ENCODE measurements around the gene CUL2.

Gene CUL2

DNA sequence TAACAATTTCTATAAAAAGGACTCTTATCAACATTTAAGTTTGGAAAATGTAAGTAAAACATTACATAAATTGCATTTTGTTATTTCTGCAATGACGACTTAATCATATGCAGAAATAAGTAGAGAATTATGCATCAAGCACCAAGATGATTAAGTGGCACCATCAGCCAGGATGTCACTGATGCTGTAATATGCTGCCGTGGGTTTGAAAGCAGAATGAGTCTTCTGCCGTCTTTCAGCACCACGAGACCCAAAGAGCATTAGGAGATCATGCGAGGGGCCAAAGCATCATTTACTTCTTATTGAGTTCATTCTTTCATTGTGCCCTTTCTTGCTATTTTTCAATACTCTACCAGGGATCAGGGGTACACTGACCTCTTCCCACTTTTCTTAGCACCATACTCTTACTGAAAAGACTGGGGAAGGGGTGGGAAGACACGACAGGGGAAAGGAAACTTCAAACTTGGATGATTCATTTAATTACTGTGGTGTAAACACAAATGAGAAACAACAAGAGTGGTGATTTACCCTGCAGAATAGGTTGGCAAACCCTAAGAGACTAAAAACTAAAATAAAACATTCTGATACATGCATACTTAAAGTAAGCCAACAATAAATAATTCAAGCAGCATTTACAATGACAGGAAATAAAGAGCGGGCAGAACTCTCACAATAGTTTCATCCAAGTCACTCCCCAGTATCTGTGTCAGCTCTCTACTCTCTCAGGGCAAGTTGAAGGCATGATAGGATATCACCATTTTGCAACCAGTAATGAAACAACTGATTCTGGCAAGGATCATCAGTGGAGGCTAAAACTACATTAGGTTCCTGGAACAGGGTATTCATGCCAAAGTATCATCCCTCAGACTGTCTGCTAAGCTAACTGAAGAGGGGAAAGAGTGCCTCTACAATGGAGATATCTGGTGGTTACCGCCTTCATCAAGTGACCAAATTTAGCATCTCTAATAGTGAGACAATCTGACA is 70.8 kb downstream of the CUL2 start:
- TF ChIP-seq ZNF530 (tag by site-specific recombination; IDR thresholded peaks at IDR 0.05; ENCODE audit: low read depth) (no peak), ZFP37 (tag by site-specific recombination; IDR thresholded peaks at IDR 0.05) (no peak), ZNF311 (tag by site-specific recombination; IDR thresholded peaks at IDR 0.05; ENCODE audit: borderline replicate concordance) (no peak), ZNF140 (tag by site-specific recombination; IDR thresholded peaks at IDR 0.05) (no peak), ZFHX2 (tag by site-specific recombination; conservative IDR thresholded peaks at IDR 0.05) (no peak)
- H3K9me3 ChIP-seq (ENCODE audit: control insufficient read depth, insufficient read depth, low read depth, low read length), result no peaks in the 10 kb centered on the region
- no peak overlapping the region for H3K27ac ChIP-seq (ENCODE audit: extremely low read depth, low read depth, low read length)
- ChIA-PET CTCF (interaction anchor here (0.9 to 1.0 kb wide), 2 partner anchors 8 to 23 kb away, joined by 3 to 5 read pairs; no protein-coding TSS in a partner anchor), POLR2A (no interaction called here)
- no peak overlapping the region for H3K4me3 ChIP-seq (ENCODE audit: low read depth, low read length)
- no peaks in the 10 kb centered on the region for H3K4me1 ChIP-seq (ENCODE audit: control insufficient read depth, insufficient read depth, low read length)
- H3K36me3 ChIP-seq (ENCODE audit: control insufficient read depth in 2 of 2, insufficient read depth in 1 of 2, low read length in 2 of 2), result peaks cover 20 to 22% of the 10 kb centered on the region in 2 experiments

DNA sequence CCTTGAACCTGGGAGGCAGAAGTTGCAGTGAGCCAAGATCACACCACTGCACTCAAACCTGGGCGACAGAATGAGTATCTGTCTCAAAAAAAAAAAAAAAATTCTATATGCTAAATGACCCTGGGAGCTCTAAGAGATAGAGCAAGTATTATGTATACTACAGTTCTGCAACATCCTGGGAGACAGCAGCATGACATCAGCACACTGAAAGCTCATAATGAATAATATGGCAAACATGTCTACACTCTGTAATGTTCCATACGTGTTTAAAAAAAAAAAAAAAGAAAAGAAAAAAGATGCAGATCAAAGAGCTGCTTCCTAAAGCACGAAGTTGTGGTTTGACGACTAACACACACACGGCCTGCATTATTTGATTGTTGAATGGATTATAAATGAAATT is 72.5 kb downstream of the CUL2 start:
- CTCF ChIA-PET, result interaction anchor here (0.7 to 2.0 kb wide), 4 partner anchors 8 to 435 kb away, joined by 3 to 10 read pairs (median 4); no protein-coding TSS in a partner anchor
- POLR2A ChIA-PET, result no interaction called here
- no peak for TF ChIP-seq ZFHX2 (tag by site-specific recombination; conservative IDR thresholded peaks at IDR 0.05)
- no peak for TF ChIP-seq ZNF768 (tag by site-specific recombination; IDR thresholded peaks at IDR 0.05)
- TF ChIP-seq KLF8 (tag by site-specific recombination; IDR thresholded peaks at IDR 0.05), result no peak
- TF ChIP-seq ZNF549 (tag by site-specific recombination; IDR thresholded peaks at IDR 0.05), result no peak
- TF ChIP-seq ZNF175 (tag by site-specific recombination; IDR thresholded peaks at IDR 0.05), result no peak
- no peak for TF ChIP-seq ZNF174 (tag by site-specific recombination; IDR thresholded peaks at IDR 0.05)
- no peak for TF ChIP-seq YY1 (tag by site-specific recombination; IDR thresholded peaks at IDR 0.05)
- TF ChIP-seq ZNF416 (tag by site-specific recombination; IDR thresholded peaks at IDR 0.05), result no peak
- TF ChIP-seq ZNF214 (tag by site-specific recombination; IDR thresholded peaks at IDR 0.05; ENCODE audit: borderline replicate concordance), result no peak
- TF ChIP-seq, protein P1, sequence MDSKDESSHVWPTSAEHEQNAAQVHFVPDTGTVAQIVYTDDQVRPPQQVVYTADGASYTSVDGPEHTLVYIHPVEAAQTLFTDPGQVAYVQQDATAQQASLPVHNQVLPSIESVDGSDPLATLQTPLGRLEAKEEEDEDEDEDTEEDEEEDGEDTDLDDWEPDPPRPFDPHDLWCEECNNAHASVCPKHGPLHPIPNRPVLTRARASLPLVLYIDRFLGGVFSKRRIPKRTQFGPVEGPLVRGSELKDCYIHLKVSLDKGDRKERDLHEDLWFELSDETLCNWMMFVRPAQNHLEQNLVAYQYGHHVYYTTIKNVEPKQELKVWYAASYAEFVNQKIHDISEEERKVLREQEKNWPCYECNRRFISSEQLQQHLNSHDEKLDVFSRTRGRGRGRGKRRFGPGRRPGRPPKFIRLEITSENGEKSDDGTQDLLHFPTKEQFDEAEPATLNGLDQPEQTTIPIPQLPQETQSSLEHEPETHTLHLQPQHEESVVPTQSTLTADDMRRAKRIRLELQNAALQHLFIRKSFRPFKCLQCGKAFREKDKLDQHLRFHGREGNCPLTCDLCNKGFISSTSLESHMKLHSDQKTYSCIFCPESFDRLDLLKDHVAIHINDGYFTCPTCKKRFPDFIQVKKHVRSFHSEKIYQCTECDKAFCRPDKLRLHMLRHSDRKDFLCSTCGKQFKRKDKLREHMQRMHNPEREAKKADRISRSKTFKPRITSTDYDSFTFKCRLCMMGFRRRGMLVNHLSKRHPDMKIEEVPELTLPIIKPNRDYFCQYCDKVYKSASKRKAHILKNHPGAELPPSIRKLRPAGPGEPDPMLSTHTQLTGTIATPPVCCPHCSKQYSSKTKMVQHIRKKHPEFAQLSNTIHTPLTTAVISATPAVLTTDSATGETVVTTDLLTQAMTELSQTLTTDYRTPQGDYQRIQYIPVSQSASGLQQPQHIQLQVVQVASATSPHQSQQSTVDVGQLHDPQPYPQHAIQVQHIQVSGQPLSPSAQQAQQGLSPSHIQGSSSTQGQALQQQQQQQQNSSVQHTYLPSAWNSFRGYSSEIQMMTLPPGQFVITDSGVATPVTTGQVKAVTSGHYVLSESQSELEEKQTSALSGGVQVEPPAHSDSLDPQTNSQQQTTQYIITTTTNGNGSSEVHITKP (tag by site-specific recombination; IDR thresholded peaks at IDR 0.05), result no peak
- TF ChIP-seq ZNF354C (tag by site-specific recombination; IDR thresholded peaks at IDR 0.05; ENCODE audit: borderline replicate concordance, low read depth), result no peak
- no peak for TF ChIP-seq ZNF473 (tag by site-specific recombination; IDR thresholded peaks at IDR 0.05)
- no peak for TF ChIP-seq ZFP3 (tag by site-specific recombination; IDR thresholded peaks at IDR 0.05; ENCODE audit: low read depth)
- TF ChIP-seq ZNF629 (tag by site-specific recombination; IDR thresholded peaks at IDR 0.05), result no peak
- TF ChIP-seq ZNF138 (tag by site-specific recombination; IDR thresholded peaks at IDR 0.05; ENCODE audit: borderline replicate concordance), result no peak
- Histone ChIP-seq H3K4me1 (ENCODE audit: control insufficient read depth, insufficient read depth, low read length) (no peaks in the 10 kb centered on the region), H3K4me3 (ENCODE audit: low read depth, low read length) (no peak overlapping the region), H3K36me3 (ENCODE audit: control insufficient read depth in 2 of 2, insufficient read depth in 1 of 2, low read length in 2 of 2) (peaks cover 21% of the 10 kb centered on the region in 2 experiments), H3K9me3 (ENCODE audit: control insufficient read depth, insufficient read depth, low read depth, low read length) (no peaks in the 10 kb centered on the region), H3K27ac (ENCODE audit: extremely low read depth, low read depth, low read length) (no peak overlapping the region)

All from HEK293 (cell line).